Putamen (tissue), 1 donor: Measurements from ENCODE around the gene CAPS.
"Not testable (repeated sequence)": the region's sequence is repeated elsewhere in the genome, so short reads cannot be mapped to it uniquely, and the experiment has no call there.

Experiments used
- DNase-seq: peaks from one replicate; pipeline ENCODE4 v3.0.0-alpha.2; 2016; ENCODE audit warnings: low spot score

CAPS gene

GRCh38 chr19:5957170-5957569, 43.1 kb downstream of the CAPS start:
- DNase-seq, result no peak

- no peak for DNase-seq
These were observed 44.2 kb downstream of the CAPS start for GRCh38 chr19:5958074-5958850.

DNA sequence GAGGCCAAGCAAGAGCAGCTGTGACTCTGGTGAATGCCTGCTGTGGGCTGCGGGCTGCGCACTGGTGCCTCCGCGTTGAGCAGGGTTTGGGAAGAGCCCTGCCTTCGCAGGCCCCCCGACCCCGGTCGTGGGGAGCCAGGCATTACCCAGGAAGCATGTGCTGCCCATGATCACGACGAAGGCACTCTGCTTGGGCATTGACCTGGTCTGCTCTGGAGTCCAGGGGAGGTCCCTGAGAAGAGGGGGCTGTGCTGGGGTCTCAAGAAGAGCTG, 44.7 kb downstream of the CAPS start:
- no peak for DNase-seq

- no peak for DNase-seq
These were observed 45.4 kb downstream of the CAPS start for GRCh38 chr19:5959260-5960004.

GRCh38 chr19:5960005-5961001, 46.2 kb downstream of the CAPS start:
- DNase-seq, result no peak

DNA sequence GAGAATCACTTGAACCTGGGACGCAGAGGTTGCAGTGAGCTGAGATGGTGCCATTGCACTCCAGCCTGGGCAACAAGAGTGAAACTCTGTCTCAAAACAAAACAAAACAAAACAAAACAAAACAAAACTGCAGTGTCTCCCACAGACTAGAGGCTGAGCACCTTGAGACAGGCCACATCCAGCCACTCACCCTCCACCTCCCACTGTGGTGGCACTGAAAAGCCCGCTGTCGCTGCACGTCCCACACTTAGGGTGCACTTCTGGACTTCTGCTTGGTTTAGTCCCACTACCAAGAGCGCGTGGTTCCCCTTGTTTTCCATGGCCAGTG, 47.6 kb downstream of the CAPS start:
- DNase-seq, result not testable (repeated sequence)

DNA sequence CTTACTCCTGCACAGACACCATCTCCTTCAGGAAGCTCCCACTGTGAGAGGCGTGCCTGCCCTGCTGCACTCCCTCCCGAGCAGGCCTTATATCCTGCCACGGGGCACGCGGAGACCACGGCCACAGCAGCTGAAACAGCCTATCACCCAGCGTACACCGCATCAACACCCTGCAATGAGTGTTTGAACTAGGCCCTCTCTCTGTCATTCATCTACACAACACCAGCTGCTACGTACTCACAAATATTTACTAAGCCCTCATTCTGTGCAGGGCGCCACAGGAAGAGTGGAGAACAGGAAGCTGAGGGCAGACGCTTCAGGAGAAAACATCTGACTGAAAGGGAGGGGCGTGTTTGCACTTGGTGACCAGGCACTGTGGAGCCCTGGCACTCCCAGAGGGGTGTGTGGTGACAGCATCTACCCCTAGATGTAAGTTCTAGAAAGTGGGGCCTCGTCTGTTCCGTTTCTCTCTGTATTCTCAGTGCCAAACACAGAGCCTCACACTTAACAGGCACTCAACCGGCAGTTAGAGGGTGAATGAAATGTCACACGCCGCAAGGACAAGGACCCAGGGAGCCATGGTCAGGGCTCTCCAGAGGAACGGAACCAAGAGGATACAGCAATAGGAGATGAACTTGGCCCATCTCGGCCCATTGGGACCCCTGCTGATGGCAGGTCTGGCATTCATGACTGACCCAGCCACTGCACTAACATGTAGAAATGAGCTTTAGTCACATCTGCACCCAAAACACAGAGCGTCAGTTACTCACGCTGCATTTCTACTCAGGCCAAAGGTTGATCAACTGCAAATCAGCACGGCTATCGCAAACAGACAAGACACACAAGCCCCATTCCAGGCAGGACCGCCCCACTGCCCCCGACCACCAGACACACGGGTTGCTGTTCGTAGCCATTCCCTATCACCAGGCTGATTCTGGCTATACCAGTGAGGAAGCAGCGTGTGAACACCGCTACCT, 48.2 kb downstream of the CAPS start:
- no peak for DNase-seq

DNA sequence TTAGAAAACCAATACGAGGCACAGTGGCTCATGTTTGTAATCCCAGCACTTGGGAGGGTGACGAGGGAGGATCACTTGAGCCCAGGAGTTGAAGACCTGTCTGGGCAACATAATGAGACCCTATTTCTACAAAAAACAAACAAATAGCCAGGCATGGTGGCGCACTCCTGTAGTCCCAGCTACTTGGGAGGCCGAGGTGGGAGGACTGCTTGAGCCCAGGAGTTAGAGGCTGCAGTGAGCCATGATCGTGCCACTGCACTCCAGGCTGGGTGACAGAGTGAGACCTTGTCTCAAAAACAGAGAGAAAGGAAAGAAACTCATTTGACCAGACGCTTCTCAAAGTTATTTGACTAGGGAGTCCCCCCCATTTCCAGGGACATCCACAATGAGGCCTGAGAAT, 49.2 kb downstream of the CAPS start:
- not testable (repeated sequence) for DNase-seq

DNA sequence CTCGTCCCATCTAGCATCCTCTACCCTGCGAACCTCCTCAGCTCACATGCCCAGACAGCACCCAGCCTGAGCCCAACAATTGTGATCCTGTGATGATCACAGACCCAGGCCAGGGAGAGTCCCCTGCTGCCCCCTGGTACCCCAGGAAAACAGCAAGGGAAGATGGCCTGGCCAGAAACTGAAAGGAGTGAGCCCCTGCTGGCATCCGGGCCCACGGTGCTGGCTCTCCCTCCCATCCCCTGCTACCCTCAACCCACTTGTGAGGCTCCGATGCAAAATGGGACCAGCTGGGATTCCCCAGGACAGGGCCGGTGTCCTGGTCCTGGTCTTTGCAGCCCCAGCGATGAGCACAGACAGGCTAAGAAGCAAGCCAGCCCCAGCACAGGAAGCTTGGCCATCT, 49.8 kb downstream of the CAPS start:
- no peak for DNase-seq

GRCh38 chr19:5964816-5965565, 50.9 kb downstream of the CAPS start:
- DNase-seq, result no peak
